Measurements from ENCODE around the gene SPPL2C. TPM values are rescaled to one million over a fixed set of nuclear protein-coding genes. Genes with fewer than 3 reads are reported as not detected.

Gene SPPL2C
- total and polyA plus RNA-seq, 2 of the 13 experiments (the other 11 are each of a cell fraction or from before 2014, with no cell fraction given): not detected

DNA sequence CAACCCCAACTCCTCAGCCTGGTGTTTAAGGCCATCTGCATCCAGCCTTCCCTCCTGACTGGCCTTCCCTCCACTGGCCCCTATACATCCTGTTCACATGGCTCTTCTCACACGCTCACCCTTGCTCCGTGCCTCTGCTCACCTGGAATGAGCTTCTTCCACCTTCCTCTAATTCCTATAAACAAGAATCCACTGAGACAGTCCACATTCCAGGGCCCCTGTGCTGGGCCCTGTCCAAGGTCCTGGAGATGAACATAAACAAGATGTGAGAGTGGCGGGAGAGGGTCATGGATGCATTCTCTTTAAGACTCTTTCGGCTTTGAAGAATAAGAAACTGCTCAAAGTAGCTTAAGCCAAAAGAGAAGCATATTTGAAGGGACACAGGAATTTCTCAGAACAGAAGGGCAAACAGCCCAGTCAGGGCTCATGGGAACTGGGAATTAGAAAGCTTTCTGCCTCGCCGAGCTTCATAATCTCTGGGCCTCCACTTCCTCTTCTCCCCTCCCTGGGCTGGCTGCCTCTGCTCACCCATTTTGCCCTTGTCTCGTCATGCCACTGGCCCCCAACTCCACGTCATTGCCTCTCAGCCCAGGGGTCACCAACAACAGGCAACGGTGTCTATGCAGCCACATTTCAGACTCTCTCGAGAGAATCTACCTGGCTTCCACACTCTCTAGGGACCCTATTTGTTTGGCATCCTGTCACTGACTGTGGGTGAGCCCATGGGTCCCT is 13.5 kb downstream of the SPPL2C start (continued):
- TF ChIP-seq, protein P1, sequence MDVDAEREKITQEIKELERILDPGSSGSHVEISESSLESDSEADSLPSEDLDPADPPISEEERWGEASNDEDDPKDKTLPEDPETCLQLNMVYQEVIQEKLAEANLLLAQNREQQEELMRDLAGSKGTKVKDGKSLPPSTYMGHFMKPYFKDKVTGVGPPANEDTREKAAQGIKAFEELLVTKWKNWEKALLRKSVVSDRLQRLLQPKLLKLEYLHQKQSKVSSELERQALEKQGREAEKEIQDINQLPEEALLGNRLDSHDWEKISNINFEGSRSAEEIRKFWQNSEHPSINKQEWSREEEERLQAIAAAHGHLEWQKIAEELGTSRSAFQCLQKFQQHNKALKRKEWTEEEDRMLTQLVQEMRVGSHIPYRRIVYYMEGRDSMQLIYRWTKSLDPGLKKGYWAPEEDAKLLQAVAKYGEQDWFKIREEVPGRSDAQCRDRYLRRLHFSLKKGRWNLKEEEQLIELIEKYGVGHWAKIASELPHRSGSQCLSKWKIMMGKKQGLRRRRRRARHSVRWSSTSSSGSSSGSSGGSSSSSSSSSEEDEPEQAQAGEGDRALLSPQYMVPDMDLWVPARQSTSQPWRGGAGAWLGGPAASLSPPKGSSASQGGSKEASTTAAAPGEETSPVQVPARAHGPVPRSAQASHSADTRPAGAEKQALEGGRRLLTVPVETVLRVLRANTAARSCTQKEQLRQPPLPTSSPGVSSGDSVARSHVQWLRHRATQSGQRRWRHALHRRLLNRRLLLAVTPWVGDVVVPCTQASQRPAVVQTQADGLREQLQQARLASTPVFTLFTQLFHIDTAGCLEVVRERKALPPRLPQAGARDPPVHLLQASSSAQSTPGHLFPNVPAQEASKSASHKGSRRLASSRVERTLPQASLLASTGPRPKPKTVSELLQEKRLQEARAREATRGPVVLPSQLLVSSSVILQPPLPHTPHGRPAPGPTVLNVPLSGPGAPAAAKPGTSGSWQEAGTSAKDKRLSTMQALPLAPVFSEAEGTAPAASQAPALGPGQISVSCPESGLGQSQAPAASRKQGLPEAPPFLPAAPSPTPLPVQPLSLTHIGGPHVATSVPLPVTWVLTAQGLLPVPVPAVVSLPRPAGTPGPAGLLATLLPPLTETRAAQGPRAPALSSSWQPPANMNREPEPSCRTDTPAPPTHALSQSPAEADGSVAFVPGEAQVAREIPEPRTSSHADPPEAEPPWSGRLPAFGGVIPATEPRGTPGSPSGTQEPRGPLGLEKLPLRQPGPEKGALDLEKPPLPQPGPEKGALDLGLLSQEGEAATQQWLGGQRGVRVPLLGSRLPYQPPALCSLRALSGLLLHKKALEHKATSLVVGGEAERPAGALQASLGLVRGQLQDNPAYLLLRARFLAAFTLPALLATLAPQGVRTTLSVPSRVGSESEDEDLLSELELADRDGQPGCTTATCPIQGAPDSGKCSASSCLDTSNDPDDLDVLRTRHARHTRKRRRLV (CRISPR knock-in tag; IDR thresholded peaks at IDR 0.05): no peak
- TF ChIP-seq KLF16 (CRISPR knock-in tag; IDR thresholded peaks at IDR 0.05) (peak in 1 of 2 experiments; percentile 95; a peak in 2 of 4 replicates), ATM (IDR thresholded peaks at IDR 0.05; ENCODE audit: borderline replicate concordance) (no peak), CAMTA2 (CRISPR knock-in tag; IDR thresholded peaks at IDR 0.05; ENCODE audit: borderline replicate concordance) (no peak), AGO2 (optimal IDR thresholded peaks at IDR 0.05; ENCODE audit: low read depth, low read length) (no peak), TOE1 (CRISPR knock-in tag; IDR thresholded peaks at IDR 0.05) (no peak), ZSCAN20 (CRISPR knock-in tag; IDR thresholded peaks at IDR 0.05; ENCODE audit: borderline replicate concordance) (peak; percentile 79; the same call in 1 of the 2 replicates), JARID2 (CRISPR knock-in tag; IDR thresholded peaks at IDR 0.05; ENCODE audit: insufficient replicate concordance) (peak; percentile 73), SOX13 (IDR thresholded peaks at IDR 0.05) (no peak), SOX13 (CRISPR knock-in tag; conservative IDR thresholded peaks at IDR 0.05 in 1 of 2, IDR thresholded peaks at IDR 0.05 in 1 of 2) (peak in 1 of 2 experiments; percentile 53; a peak in 2 of 4 replicates), ZMAT3 (CRISPR knock-in tag; conservative IDR thresholded peaks at IDR 0.05) (0 out of 2 replicates have a peak, but pooled peaks have one; percentile 50)
- TF ChIP-seq, protein P2, sequence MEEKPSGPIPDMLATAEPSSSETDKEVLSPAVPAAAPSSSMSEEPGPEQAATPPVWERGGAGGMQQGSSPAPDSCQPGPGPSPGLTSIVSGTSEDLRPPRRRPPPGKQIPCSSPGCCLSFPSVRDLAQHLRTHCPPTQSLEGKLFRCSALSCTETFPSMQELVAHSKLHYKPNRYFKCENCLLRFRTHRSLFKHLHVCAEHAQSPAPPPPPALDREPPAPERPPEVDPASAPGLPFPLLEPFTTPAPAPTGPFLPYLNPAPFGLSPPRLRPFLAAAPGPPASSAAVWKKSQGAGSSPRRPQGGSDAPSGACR (CRISPR knock-in tag; IDR thresholded peaks at IDR 0.05): no peak
- TF ChIP-seq, protein P3, sequence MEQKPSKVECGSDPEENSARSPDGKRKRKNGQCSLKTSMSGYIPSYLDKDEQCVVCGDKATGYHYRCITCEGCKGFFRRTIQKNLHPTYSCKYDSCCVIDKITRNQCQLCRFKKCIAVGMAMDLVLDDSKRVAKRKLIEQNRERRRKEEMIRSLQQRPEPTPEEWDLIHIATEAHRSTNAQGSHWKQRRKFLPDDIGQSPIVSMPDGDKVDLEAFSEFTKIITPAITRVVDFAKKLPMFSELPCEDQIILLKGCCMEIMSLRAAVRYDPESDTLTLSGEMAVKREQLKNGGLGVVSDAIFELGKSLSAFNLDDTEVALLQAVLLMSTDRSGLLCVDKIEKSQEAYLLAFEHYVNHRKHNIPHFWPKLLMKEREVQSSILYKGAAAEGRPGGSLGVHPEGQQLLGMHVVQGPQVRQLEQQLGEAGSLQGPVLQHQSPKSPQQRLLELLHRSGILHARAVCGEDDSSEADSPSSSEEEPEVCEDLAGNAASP (CRISPR knock-in tag; IDR thresholded peaks at IDR 0.05; ENCODE audit: borderline replicate concordance): peak; percentile 81
- TF ChIP-seq, protein P4, sequence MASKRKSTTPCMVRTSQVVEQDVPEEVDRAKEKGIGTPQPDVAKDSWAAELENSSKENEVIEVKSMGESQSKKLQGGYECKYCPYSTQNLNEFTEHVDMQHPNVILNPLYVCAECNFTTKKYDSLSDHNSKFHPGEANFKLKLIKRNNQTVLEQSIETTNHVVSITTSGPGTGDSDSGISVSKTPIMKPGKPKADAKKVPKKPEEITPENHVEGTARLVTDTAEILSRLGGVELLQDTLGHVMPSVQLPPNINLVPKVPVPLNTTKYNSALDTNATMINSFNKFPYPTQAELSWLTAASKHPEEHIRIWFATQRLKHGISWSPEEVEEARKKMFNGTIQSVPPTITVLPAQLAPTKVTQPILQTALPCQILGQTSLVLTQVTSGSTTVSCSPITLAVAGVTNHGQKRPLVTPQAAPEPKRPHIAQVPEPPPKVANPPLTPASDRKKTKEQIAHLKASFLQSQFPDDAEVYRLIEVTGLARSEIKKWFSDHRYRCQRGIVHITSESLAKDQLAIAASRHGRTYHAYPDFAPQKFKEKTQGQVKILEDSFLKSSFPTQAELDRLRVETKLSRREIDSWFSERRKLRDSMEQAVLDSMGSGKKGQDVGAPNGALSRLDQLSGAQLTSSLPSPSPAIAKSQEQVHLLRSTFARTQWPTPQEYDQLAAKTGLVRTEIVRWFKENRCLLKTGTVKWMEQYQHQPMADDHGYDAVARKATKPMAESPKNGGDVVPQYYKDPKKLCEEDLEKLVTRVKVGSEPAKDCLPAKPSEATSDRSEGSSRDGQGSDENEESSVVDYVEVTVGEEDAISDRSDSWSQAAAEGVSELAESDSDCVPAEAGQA (IDR thresholded peaks at IDR 0.05; ENCODE audit: low read depth): no peak
- TF ChIP-seq, protein P4 (CRISPR knock-in tag; IDR thresholded peaks at IDR 0.05; ENCODE audit: borderline replicate concordance): 0 out of 2 replicates have a peak, but pooled peaks have one; percentile 75

All from HepG2 (cell line).